OCI-LY7 (cell line): ENCODE measurements around the gene PFDN1. TPM values are rescaled to one million over a fixed set of nuclear protein-coding genes. Genes with fewer than 3 reads are reported as not detected.

Experiments used
- BruUV-seq: library from RNA; stranded (reverse); fragments of 400-500 nt; replicated peaks from 2 replicates; lab custom pipeline; 2021; lab: Mats Ljungman, UMichigan
- CTCF ChIA-PET: fragments of 300-600 bp; sonication (Branson Sonifier 250); formaldehyde crosslinking; loops from one replicate; lab custom pipeline; 2022; ENCODE audit warnings: antibody characterized with exemption; ENCODE audit not compliant: unreplicated experiment; lab: Charles Lee
- POLR2A ChIA-PET: fragments of 300-600 bp; sonication (Branson Sonifier 250); formaldehyde crosslinking; loops from one replicate; lab custom pipeline; 2022; ENCODE audit warnings: antibody characterized with exemption; lab: Charles Lee
- DNase-seq: peaks from one replicate; pipeline ENCODE4 v3.0.0-alpha.2; 2015; ENCODE audit warnings: low spot score
- H2AFZ ChIP-seq: fragments of 200-600 bp; sonication (generic), shearing (Covaris generic); 2 replicates; pipeline ENCODE4 v1.6.1; 2014; ENCODE audit warnings: mild to moderate bottlenecking, antibody characterized with exemption, low read length, moderate library complexity
- H3K27ac ChIP-seq: fragments of 200-600 bp; sonication (generic); 2 replicates; pipeline ENCODE4 v1.5.1; 2014; ENCODE audit warnings: mixed run types, low read depth, mild to moderate bottlenecking, moderate library complexity, low read length, inconsistent platforms; ENCODE audit not compliant: poor library complexity, severe bottlenecking
- H3K36me3 ChIP-seq: fragments of 200-600 bp; sonication (generic); 2 replicates; pipeline ENCODE4 v1.6.1; 2014; ENCODE audit warnings: mild to moderate bottlenecking, antibody characterized with exemption, low read length, moderate library complexity, mixed read lengths; ENCODE audit not compliant: insufficient read depth
- H3K4me1 ChIP-seq: fragments of 200-600 bp; sonication (generic); 2 replicates; pipeline ENCODE4 v1.5.1; 2014; ENCODE audit warnings: mild to moderate bottlenecking, low read length; ENCODE audit not compliant: insufficient read depth, poor library complexity, severe bottlenecking
- H3K4me2 ChIP-seq: fragments of 200-600 bp; sonication (generic); 2 replicates; pipeline ENCODE4 v1.6.1; 2014; ENCODE audit warnings: mild to moderate bottlenecking, low read length
- H3K4me3 ChIP-seq: fragments of 200-600 bp; sonication (generic); 2 replicates; pipeline ENCODE4 v1.5.1; 2014; ENCODE audit warnings: mild to moderate bottlenecking, low read depth, low read length; ENCODE audit not compliant: poor library complexity, severe bottlenecking
- H3K79me2 ChIP-seq: fragments of 200-600 bp; sonication (generic); 2 replicates; pipeline ENCODE4 v1.6.1; 2016; ENCODE audit warnings: low read depth, mild to moderate bottlenecking, low read length, moderate library complexity, mixed read lengths; ENCODE audit not compliant: insufficient read depth
- H3K9me2 ChIP-seq: fragments of 200-600 bp; sonication (generic); 2 replicates; pipeline ENCODE4 v1.6.1; 2016; ENCODE audit warnings: mild to moderate bottlenecking, low read length, mixed read lengths; ENCODE audit not compliant: insufficient read depth
- H3K9me3 ChIP-seq: fragments of 200-600 bp; sonication (generic); 2 replicates; pipeline ENCODE4 v1.6.1; 2014; ENCODE audit warnings: mild to moderate bottlenecking, mixed run types, low read length, mixed read lengths
- H4K20me1 ChIP-seq: fragments of 200-600 bp; sonication (generic); 2 replicates; pipeline ENCODE4 v1.6.1; 2014; ENCODE audit warnings: mild to moderate bottlenecking, antibody characterized with exemption, low read length, moderate library complexity, mixed read lengths; ENCODE audit not compliant: insufficient read depth
- EZH2phosphoT487 ChIP-seq: fragments of 200-600 bp; sonication (generic); IDR thresholded peaks from 2 replicates; pipeline ENCODE4 v1.6.1; 2018; ENCODE audit warnings: low read depth, borderline replicate concordance, mild to moderate bottlenecking, mixed run types, antibody characterized with exemption, low read length, moderate library complexity, mixed read lengths
- intact Hi-C: fragments of 100-400 bp; cut with micrococcal nuclease; formaldehyde crosslinking; loops from one replicate; pipeline ENCODE4 v1.10.0; 2022; ENCODE audit not compliant: unreplicated experiment
- total RNA-seq, 2 experiments: library from RNA; depleted of rRNA in 1 of 2; stranded (reverse); fragments of >200 nt in 1 of 2; shearing (Covaris generic) in 1 of 2; gene quantifications; 2 replicates each; pipeline ENCODE4 v1.2.3, GENCODE V29; 2014 to 2022
- TF ChIP-seq, protein P1 (sequence below): fragments of 200-600 bp; sonication (generic); conservative IDR thresholded peaks from 2 replicates; pipeline ENCODE4 v1.5.1; 2014; ENCODE audit warnings: mild to moderate bottlenecking, antibody characterized with exemption, low read length, moderate library complexity, mixed read lengths

Gene PFDN1
- total RNA-seq, 2 experiments from 2014 or later = 51.3 to 73.9 TPM

DNA sequence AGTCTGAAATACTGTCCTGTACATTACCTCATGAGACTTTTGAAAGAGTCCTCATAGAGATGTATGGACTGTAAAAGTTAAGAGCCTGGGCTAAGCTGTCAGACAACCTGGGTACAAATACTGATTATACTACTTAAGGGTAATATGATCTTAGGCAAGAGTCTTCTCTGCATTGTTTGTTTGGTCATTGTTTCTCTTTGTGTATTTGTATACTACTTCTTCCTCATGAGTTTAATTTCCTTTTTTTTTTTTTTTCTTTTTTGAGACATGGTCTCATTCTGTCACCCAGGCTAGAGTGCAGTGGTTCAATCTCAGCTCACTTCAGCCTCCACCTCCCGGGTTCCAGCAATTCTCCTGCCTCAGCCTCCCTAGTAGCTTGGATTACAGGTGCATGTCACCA lies 2.6 kb upstream of the PFDN1 start:
- Histone ChIP-seq H3K4me1 (peaks cover 18% of the 10 kb centered on the region), H3K4me2 (no peak overlapping the region), H3K36me3 (peaks cover 2% of the 10 kb centered on the region; the same call in 1 of the 2 replicates), H4K20me1 (no peaks in the 10 kb centered on the region), H3K27ac (no peak overlapping the region), H3K9me2 (no peaks in the 10 kb centered on the region), H3K79me2 (peaks cover 24% of the 10 kb centered on the region), H3K4me3 (no peak overlapping the region), H2AFZ (no peak overlapping the region), H3K9me3 (no peaks in the 10 kb centered on the region)
- DNase-seq = no peak
- ChIA-PET CTCF (no interaction called here), POLR2A (interaction anchor here (0.6 to 0.7 kb wide), 3 partner anchors 38 to 64 kb away, joined by 3 to 5 read pairs (median 3); no protein-coding TSS in a partner anchor)
- intact Hi-C loops = no loop called here
- no TSS peak for BruUV-seq
- no peak for TF ChIP-seq EZH2phosphoT487
- TF ChIP-seq, protein P1, sequence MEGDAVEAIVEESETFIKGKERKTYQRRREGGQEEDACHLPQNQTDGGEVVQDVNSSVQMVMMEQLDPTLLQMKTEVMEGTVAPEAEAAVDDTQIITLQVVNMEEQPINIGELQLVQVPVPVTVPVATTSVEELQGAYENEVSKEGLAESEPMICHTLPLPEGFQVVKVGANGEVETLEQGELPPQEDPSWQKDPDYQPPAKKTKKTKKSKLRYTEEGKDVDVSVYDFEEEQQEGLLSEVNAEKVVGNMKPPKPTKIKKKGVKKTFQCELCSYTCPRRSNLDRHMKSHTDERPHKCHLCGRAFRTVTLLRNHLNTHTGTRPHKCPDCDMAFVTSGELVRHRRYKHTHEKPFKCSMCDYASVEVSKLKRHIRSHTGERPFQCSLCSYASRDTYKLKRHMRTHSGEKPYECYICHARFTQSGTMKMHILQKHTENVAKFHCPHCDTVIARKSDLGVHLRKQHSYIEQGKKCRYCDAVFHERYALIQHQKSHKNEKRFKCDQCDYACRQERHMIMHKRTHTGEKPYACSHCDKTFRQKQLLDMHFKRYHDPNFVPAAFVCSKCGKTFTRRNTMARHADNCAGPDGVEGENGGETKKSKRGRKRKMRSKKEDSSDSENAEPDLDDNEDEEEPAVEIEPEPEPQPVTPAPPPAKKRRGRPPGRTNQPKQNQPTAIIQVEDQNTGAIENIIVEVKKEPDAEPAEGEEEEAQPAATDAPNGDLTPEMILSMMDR = no peak

DNA sequence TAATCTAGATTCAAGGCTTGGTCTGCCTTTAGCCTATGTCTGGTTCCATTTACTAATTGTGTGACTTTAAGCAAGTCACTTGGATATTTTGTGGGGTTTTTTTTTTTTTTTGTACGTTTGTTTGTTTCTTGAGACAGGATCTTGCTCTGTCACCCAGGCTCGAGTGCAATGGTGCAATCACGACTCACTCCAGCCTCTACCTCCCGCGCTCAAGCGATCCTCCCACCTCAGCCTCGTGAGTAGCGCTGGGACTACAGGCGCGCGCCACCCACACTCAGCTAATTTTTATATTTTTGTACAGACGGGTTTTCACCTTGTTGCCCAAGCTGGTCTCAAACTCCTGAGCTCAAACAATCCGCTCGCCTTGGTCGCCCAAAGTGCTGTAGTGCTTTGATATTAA lies 1.1 kb upstream of the PFDN1 start:
- H3K36me3 ChIP-seq = peaks cover 12% of the 10 kb centered on the region
- peaks cover 18% of the 10 kb centered on the region for H3K4me1 ChIP-seq
- TF ChIP-seq, protein P1 = no peak
- TF ChIP-seq EZH2phosphoT487 = no peak
- H2AFZ ChIP-seq = no peak overlapping the region; the same call in 1 of the 2 replicates
- no peaks in the 10 kb centered on the region for H3K9me3 ChIP-seq
- DNase-seq = no peak
- no peak overlapping the region for H3K4me3 ChIP-seq
- POLR2A ChIA-PET = interaction anchor here (0.6 to 1.8 kb wide), 6 partner anchors 10 to 52 kb away, joined by 3 to 6 read pairs (median 4); no protein-coding TSS in a partner anchor
- no TSS peak for BruUV-seq
- H3K4me2 ChIP-seq = no peak overlapping the region
- H4K20me1 ChIP-seq = no peaks in the 10 kb centered on the region
- CTCF ChIA-PET = interaction anchor here (0.7 kb wide), 1 partner anchor 758 kb away, joined by 3 read pairs; no protein-coding TSS in a partner anchor
- intact Hi-C loops = loop anchor here (2.0 kb wide), 1 partner anchor 43 kb away; the partner anchor contains the start of gene HBEGF
- no peaks in the 10 kb centered on the region for H3K9me2 ChIP-seq
- no peak overlapping the region for H3K27ac ChIP-seq
- H3K79me2 ChIP-seq = peaks cover 26% of the 10 kb centered on the region

DNA sequence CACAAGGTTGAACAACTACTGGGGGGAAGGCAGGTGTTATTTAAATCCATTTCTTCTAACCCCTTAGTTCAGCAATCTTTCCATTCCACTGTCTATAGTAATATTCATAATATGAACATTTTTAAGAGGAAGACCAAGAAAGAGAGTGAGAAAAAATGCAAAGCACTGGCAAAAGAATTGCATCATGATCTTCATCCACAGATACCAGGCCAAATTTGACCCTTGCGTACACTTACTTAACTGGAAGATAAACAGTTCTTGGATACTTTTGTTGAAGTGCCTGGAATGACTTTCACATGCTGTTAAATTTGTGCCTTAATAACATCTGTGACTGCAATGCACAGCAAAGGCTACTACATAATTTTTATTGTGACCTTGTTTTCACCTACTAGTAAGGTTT lies 1.8 kb downstream of the PFDN1 start:
- Histone ChIP-seq H3K27ac (no peak overlapping the region), H3K4me3 (no peak overlapping the region), H3K79me2 (peaks cover 42% of the 10 kb centered on the region), H4K20me1 (no peaks in the 10 kb centered on the region), H3K4me1 (peaks cover 18% of the 10 kb centered on the region), H3K9me3 (no peaks in the 10 kb centered on the region), H3K36me3 (peaks cover 38% of the 10 kb centered on the region), H3K4me2 (peak overlapping the region; percentile 88; the same call in 1 of the 2 replicates), H2AFZ (no peak overlapping the region), H3K9me2 (no peaks in the 10 kb centered on the region)
- BruUV-seq = no TSS peak
- no peak for DNase-seq
- POLR2A ChIA-PET = interaction anchor here (1.0 kb wide), 1 partner anchor 39 kb away, joined by 3 read pairs; no protein-coding TSS in a partner anchor
- TF ChIP-seq, protein P1 = no peak
- no peak for TF ChIP-seq EZH2phosphoT487
- intact Hi-C loops = no loop called here
- CTCF ChIA-PET = no interaction called here
